K562 (cell line): ENCODE results near the gene FRK. TPM values are rescaled to one million over a fixed set of nuclear protein-coding genes. Genes with fewer than 3 reads are reported as not detected.
"Not testable (repeated sequence)": the region's sequence is repeated elsewhere in the genome, so short reads cannot be mapped to it uniquely, and the experiment has no call there.

ENCODE experiments used
- ATAC-seq: fragments of 200-7000 bp; cut with Tn5 transposase; 3 replicates; pipeline ENCODE4 v1.9.1; 2020; ENCODE audit warnings: moderate library complexity
- BruUV-seq: library from RNA; stranded (reverse); fragments of 400-500 nt; replicated peaks from 2 replicates; lab custom pipeline; 2021; lab: Mats Ljungman, UMichigan
- CTCF ChIA-PET: fragments of 300-600 bp; formaldehyde crosslinking; extraction: SDS; loops from one replicate; lab custom pipeline; 2021; ENCODE audit warnings: low intra/inter-chr PET ratio; lab: Yijun Ruan, JAX
- POLR2A ChIA-PET: fragments of 300-600, 350-650 bp; sonication (Branson Sonifier 250); formaldehyde crosslinking; extraction: SDS; loops from one replicate; lab custom pipeline; 2021; ENCODE audit warnings: antibody characterized with exemption, inconsistent platforms; lab: Yijun Ruan, JAX
- DNase-seq, 4 experiments: peaks; one replicate each; pipeline versions ENCODE4 v3.0.0 to v3.0.0-alpha.2; 2011 to 2018; ENCODE audit warnings: low spot score in 3 of 4, mixed read lengths in 3 of 4; ENCODE audit errors: extremely low read depth in 1 of 4
- FAIRE-seq: peaks from 2 replicates; lab custom pipeline; 2011; peaks lifted over from hg19 to GRCh38; lab: Jason Lieb, UNC
- H2AFZ ChIP-seq: 2 replicates; pipeline ENCODE4 v1.6.0; 2011; ENCODE audit warnings: low read depth, low read length, control low read depth, inconsistent platforms
- H3K27ac ChIP-seq: fragments of 200-600 bp; 3 replicates; pipeline ENCODE4 v1.8.0; 2011; ENCODE audit warnings: low read depth, mild to moderate bottlenecking, control low read depth, inconsistent platforms, low read length, moderate library complexity, mixed read lengths; ENCODE audit errors: extremely low read depth
- H3K27me3 ChIP-seq, 2 experiments: fragments of 300-600 bp in 1 of 2; 2 replicates in 1 of 2; 3 replicates in 1 of 2; pipeline versions ENCODE4 v1.6.0 to v1.8.0; 2011; ENCODE audit warnings: inconsistent platforms in 2 of 2, low read length in 2 of 2, mild to moderate bottlenecking in 1 of 2, mixed read lengths in 1 of 2, moderate library complexity in 1 of 2; ENCODE audit not compliant: control insufficient read depth in 2 of 2, insufficient read depth in 2 of 2
- H3K36me3 ChIP-seq: fragments of 300-600 bp; 3 replicates; pipeline ENCODE4 v1.8.0; 2011; ENCODE audit warnings: mild to moderate bottlenecking, low read length, inconsistent platforms; ENCODE audit not compliant: control insufficient read depth, insufficient read depth
- H3K4me1 ChIP-seq, 2 experiments: fragments of 200-600 bp in 1 of 2; replicated peaks in 1 of 2; 2 replicates in 1 of 2; 3 replicates in 1 of 2; pipeline versions ENCODE4 v1.5.1 to v1.8.0; 2011; ENCODE audit warnings: inconsistent platforms in 2 of 2, low read length in 2 of 2, mild to moderate bottlenecking in 1 of 2, mixed read lengths in 1 of 2, moderate library complexity in 1 of 2; ENCODE audit not compliant: control insufficient read depth in 2 of 2, insufficient read depth in 2 of 2
- H3K4me2 ChIP-seq: 2 replicates; pipeline ENCODE4 v1.6.1; 2011; ENCODE audit warnings: low read length, control low read depth, inconsistent platforms, mixed read lengths; ENCODE audit not compliant: insufficient read depth
- H3K4me3 ChIP-seq: fragments of 200-600 bp; sonication (generic), shearing (Covaris generic); 2 replicates; pipeline ENCODE4 v1.5.1; 2016; ENCODE audit warnings: control low read depth, inconsistent platforms
- H3K79me2 ChIP-seq: fragments of 200-600 bp; 3 replicates; pipeline ENCODE4 v1.8.0; 2011; ENCODE audit warnings: low read length, inconsistent platforms; ENCODE audit not compliant: control insufficient read depth, insufficient read depth
- H3K9ac ChIP-seq, 2 experiments: 2 replicates each; pipeline versions ENCODE4 v1.6.0 to v1.6.1; 2011; ENCODE audit warnings: low read depth in 2 of 2, low read length in 2 of 2, control low read depth in 1 of 2, inconsistent platforms in 1 of 2, mild to moderate bottlenecking in 1 of 2, mixed read lengths in 1 of 2; ENCODE audit not compliant: insufficient read depth in 1 of 2
- H3K9me1 ChIP-seq: one replicate; pipeline ENCODE4 v1.6.0; 2011; ENCODE audit warnings: inconsistent platforms, mild to moderate bottlenecking, low read length, moderate library complexity; ENCODE audit not compliant: control insufficient read depth, insufficient read depth
- H3K9me3 ChIP-seq: replicated peaks from 2 replicates; pipeline ENCODE4 v1.5.1; 2011; ENCODE audit warnings: low read depth, low read length, inconsistent platforms; ENCODE audit not compliant: control insufficient read depth, insufficient read depth
- H4K20me1 ChIP-seq: replicated peaks from 2 replicates; pipeline ENCODE4 v1.6.1; 2011; ENCODE audit warnings: low read length, inconsistent platforms, mixed read lengths; ENCODE audit not compliant: control insufficient read depth, insufficient read depth
- ASH1L ChIP-seq: fragments of 450-650 bp; IDR thresholded peaks from 2 replicates; pipeline ENCODE4 v1.6.1; 2018; ENCODE audit warnings: borderline replicate concordance, mild to moderate bottlenecking, low read depth; ENCODE audit not compliant: partially characterized antibody
- C11orf30 ChIP-seq: fragments of 450-650 bp; IDR thresholded peaks from 2 replicates; pipeline ENCODE4 v1.6.1; 2016; ENCODE audit warnings: low read depth, mild to moderate bottlenecking
- CBX5 ChIP-seq: IDR thresholded peaks from 2 replicates; pipeline ENCODE4 v1.6.1; 2014; ENCODE audit warnings: low read depth, borderline replicate concordance
- CC2D1A ChIP-seq: fragments of 450-650 bp; IDR thresholded peaks from 2 replicates; pipeline ENCODE4 v1.6.1; 2017; ENCODE audit warnings: mild to moderate bottlenecking
- ELF2 ChIP-seq: fragments of 250-450 bp; sonication (Bioruptor Pico); IDR thresholded peaks from 2 replicates; pipeline ENCODE4 v1.5.0; 2021; ENCODE audit warnings: mild to moderate bottlenecking
- MAFG ChIP-seq: fragments of 450-650 bp; conservative IDR thresholded peaks from 2 replicates; pipeline ENCODE4 v1.6.1; 2016; ENCODE audit warnings: missing genetic modification characterization, missing compliant biosample characterization
- MBD2 ChIP-seq: sonication (generic); IDR thresholded peaks from 2 replicates; pipeline ENCODE4 v1.6.1; 2016; ENCODE audit warnings: low read depth, borderline replicate concordance
- NFYB ChIP-seq: IDR thresholded peaks from 2 replicates; pipeline ENCODE4 v1.6.1; 2011; ENCODE audit warnings: mild to moderate bottlenecking, moderate library complexity; ENCODE audit not compliant: insufficient read length; ENCODE audit errors: extremely low read depth
- RBM25 ChIP-seq: fragments of 200-400 bp; formaldehyde crosslinking; IDR thresholded peaks from 2 replicates; pipeline ENCODE4 v1.6.1; 2018; ENCODE audit warnings: low read length, low read depth, moderate library complexity; ENCODE audit not compliant: severe bottlenecking
- TRIM28 ChIP-seq: fragments of 450-650 bp; IDR thresholded peaks from 2 replicates; pipeline ENCODE4 v1.6.1; 2017
- ZNF316 ChIP-seq: fragments of 450-650 bp; IDR thresholded peaks from 2 replicates; pipeline ENCODE4 v1.6.1; 2016
- ZNF445 ChIP-seq: fragments of 250-450 bp; sonication (Bioruptor Pico); IDR thresholded peaks from 2 replicates; pipeline ENCODE4 v1.4.0; 2020; ENCODE audit warnings: low read depth, mild to moderate bottlenecking, moderate library complexity
- WGBS: fragments of 100-300 bp; shearing (Covaris generic); methylation state at CpG from one replicate; pipeline ENCODE4 v1.1.6; 2016; ENCODE audit warnings: low coverage, mixed read lengths; ENCODE audit not compliant: insufficient coverage; ENCODE audit errors: missing lambda C conversion rate; 5-methylcytosine and 5-hydroxymethylcytosine counted together
- in situ Hi-C: fragments of 300-500 bp; cut with MboI; formaldehyde crosslinking; loops from 4 replicates; pipeline ENCODE4 v1.15.0; 2018; ENCODE audit warnings: inconsistent platforms, mixed read lengths
- intact Hi-C: fragments of 100-400 bp; cut with micrococcal nuclease; formaldehyde crosslinking; loops from 2 replicates; pipeline ENCODE4 v1.14.2; 2022
- polyA plus RNA-seq, 8 experiments: library from polyadenylated mRNA; depleted of rRNA in 4 of 8; stranded (reverse) in 5 of 8; unstranded in 3 of 8; fragments of >200 nt; fragmentation: Nextera tagmentation in 2 of 8; fragmentation: Illumina TruSeq in 1 of 8; extraction: Ambion mirVana in 2 of 8; extraction: Trizol in 1 of 8; gene quantifications; 2 replicates each; pipeline versions ENCODE4 v1.2.1 to v1.2.3, GENCODE V29; 2011 to 2014; ENCODE audit warnings: inconsistent platforms in 1 of 8, missing spikeins in 1 of 8
- total RNA-seq, 7 experiments: library from RNA; depleted of rRNA in 6 of 7; stranded (reverse); fragments of >200 nt in 6 of 7; fragmentation: Illumina TruSeq in 2 of 7; extraction: Trizol in 2 of 7; gene quantifications; 2 replicates each; pipeline versions ENCODE4 v1.2.1 to v1.2.3, GENCODE V29; 2011 to 2021; ENCODE audit warnings: low replicate concordance in 1 of 7

The FRK gene
- total and polyA plus RNA-seq, 9 of the 15 experiments (the other 6 are each of a cell fraction or from before 2014, with no cell fraction given) = 0.01 to 0.29 (median 0.09) TPM

GRCh38 chr6:116096048-116096759 lies 35.5 kb upstream of the FRK start:
- H3K9me3 ChIP-seq, FAIRE-seq, in situ Hi-C loops, H3K36me3 ChIP-seq, H3K27ac ChIP-seq, BruUV-seq, H3K4me2 ChIP-seq, H3K9me1 ChIP-seq, H4K20me1 ChIP-seq, ATAC-seq, H3K9ac ChIP-seq, H2AFZ ChIP-seq, H3K27me3 ChIP-seq, H3K79me2 ChIP-seq, H3K4me3 ChIP-seq, H3K4me1 ChIP-seq: not testable (repeated sequence)
- CTCF ChIA-PET = interaction anchor here (0.7 to 1.4 kb wide), 2 partner anchors 86 to 127 kb away, joined by 3 to 5 read pairs; no protein-coding TSS in a partner anchor
- 33% methylated on average over 9 of the region's 9 CpGs for WGBS
- POLR2A ChIA-PET = interaction anchor here (0.7 kb wide), 1 partner anchor 16 kb away, joined by 3 read pairs; no protein-coding TSS in a partner anchor
- intact Hi-C loops = loop anchor here (5.0 kb wide), 1 partner anchor 34 kb away; the partner anchor contains the start of gene FRK
- peak; percentile 9 for TF ChIP-seq RBM25
- peak; percentile 85; the same call in 1 of the 2 replicates for TF ChIP-seq ELF2 (CRISPR knock-in tag)
- TF ChIP-seq ASH1L = peak; percentile 55
- peak; percentile 61 for TF ChIP-seq NFYB
- TF ChIP-seq ZNF445 (CRISPR knock-in tag) = 0 out of 2 replicates have a peak, but pooled peaks have one; percentile 71
- TF ChIP-seq CC2D1A = peak; percentile 39; the same call in 1 of the 2 replicates
- peak; percentile 22; the same call in 1 of the 2 replicates for TF ChIP-seq MAFG
- TF ChIP-seq MBD2 = peak; percentile 32; the same call in 1 of the 2 replicates
- TF ChIP-seq C11orf30 = peak; percentile 32; the same call in 1 of the 2 replicates
- peak; percentile 65; the same call in 1 of the 2 replicates for TF ChIP-seq TRIM28
- peak; percentile 65; the same call in 1 of the 2 replicates for TF ChIP-seq CBX5
- TF ChIP-seq ZNF316 = peak; percentile 57; the same call in 1 of the 2 replicates
- peak in 1 of 4 experiments; percentile 22 for DNase-seq
